ENCODE data around the gene KRT3. TPM values are rescaled to one million over a fixed set of nuclear protein-coding genes. Genes with fewer than 3 reads are reported as not detected.

Gene KRT3
- total RNA-seq, 2 donors from 2014 or later = not detected

DNA sequence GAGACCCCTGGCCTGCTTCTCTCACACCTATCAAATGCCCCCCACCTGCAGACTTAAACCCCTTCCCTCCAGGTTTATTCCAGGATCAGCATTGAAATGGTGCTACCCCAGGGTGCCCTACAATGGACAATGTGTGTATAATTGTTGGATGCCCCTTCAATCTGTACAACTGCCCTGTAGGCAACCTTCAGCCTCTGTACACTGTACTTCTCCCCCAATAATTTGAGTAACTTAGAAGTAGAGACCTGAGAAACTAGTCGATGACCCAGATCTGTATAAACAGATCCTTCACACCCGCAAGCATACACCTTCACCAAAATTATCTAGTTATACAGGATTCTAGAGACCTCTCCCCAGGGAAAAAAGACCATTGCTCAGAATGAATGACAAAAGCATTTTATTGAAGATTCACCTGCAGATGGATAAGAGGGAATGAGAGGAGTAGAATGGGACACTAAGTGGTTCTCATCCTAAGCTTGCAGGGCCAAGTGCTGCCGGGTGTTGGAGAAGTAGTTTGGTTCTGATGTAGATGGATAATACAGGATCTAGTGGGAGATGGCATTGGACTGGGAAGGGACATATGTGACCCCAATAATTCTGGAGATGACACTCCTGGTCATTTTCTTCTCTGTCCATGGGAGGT is 10.4 kb upstream of the KRT3 start:
- no peaks in the 10 kb centered on the region for H3K36me3 Mint-ChIP-seq (ENCODE audit: insufficient read depth in 2 of 2)
- DNase-seq (no peak), ATAC-seq (replicated peaks in 1 of 2) (no peak)
- no peaks in the 10 kb centered on the region for H3K27me3 Mint-ChIP-seq (ENCODE audit: low read depth)
- H3K4me3 Mint-ChIP-seq = no peak overlapping the region
- no peaks in the 10 kb centered on the region for H3K9me3 Mint-ChIP-seq
- H3K27ac Mint-ChIP-seq = no peak overlapping the region
- H3K4me1 Mint-ChIP-seq (ENCODE audit: low read depth) = no peaks in the 10 kb centered on the region

- no peak for ATAC-seq (replicated peaks in 1 of 2)
Measured at GRCh38 chr12:52805739-52806138, 9.8 kb upstream of the KRT3 start.

DNA sequence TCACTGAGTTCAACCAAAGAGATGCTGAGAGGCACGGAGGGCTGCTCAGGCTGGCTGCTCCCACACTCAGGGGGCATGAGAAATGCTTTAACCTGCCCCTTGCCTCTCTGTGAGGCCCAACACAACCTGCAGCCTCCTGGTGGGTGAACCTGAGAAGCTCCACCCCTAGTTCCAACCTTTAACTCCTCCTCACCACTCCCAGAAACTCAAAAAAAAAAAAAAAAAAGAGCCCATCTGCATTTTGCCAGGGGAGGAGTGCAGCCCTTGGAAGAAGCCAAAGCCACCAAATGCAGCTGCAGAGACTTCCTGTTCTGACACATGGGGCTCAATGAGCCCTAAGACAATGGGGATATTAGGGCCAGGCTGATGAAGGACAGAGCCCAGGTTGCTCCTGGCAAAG is 9.1 kb upstream of the KRT3 start:
- no peaks in the 10 kb centered on the region for H3K4me1 Mint-ChIP-seq (ENCODE audit: low read depth)
- no peak overlapping the region for H3K27ac Mint-ChIP-seq
- no peaks in the 10 kb centered on the region for H3K36me3 Mint-ChIP-seq (ENCODE audit: insufficient read depth in 2 of 2)
- no peaks in the 10 kb centered on the region for H3K9me3 Mint-ChIP-seq
- H3K4me3 Mint-ChIP-seq = no peak overlapping the region
- H3K27me3 Mint-ChIP-seq (ENCODE audit: low read depth) = no peaks in the 10 kb centered on the region
- DNase-seq = no peak
- ATAC-seq (replicated peaks in 1 of 2) = no peak

More at GRCh38 chr12:52805739-52806138, 9.8 kb upstream of the KRT3 start:
- Mint-ChIP-seq H3K9me3 (no peaks in the 10 kb centered on the region), H3K4me3 (no peak overlapping the region), H3K27me3 (ENCODE audit: low read depth) (no peaks in the 10 kb centered on the region), H3K27ac (no peak overlapping the region), H3K36me3 (ENCODE audit: insufficient read depth in 2 of 2) (no peaks in the 10 kb centered on the region), H3K4me1 (ENCODE audit: low read depth) (no peaks in the 10 kb centered on the region)
- no peak for DNase-seq

DNA sequence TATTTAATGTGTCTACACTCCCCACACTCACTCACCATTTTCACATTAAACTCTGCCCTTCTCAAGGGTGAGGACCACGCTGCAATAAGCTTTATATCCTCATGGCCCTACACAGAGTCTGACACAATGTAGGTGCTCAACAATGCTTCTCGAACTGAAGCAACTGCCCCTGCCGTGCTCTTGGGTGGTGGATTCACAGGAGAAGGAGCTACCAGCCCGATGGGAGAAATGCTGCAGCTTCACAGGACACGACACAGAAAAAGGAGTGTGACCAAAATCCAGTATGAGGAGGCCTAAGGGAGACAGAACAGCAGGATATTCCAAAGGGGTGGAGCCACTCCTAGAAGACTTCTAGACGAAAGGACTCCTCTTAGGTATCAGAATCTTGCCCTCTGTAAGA is 6.5 kb upstream of the KRT3 start:
- Mint-ChIP-seq H3K27ac (no peak overlapping the region), H3K4me3 (no peak overlapping the region), H3K9me3 (no peaks in the 10 kb centered on the region), H3K36me3 (ENCODE audit: insufficient read depth in 2 of 2) (no peaks in the 10 kb centered on the region), H3K27me3 (ENCODE audit: low read depth) (no peaks in the 10 kb centered on the region), H3K4me1 (ENCODE audit: low read depth) (no peaks in the 10 kb centered on the region)
- ATAC-seq (replicated peaks in 1 of 2) (no peak), DNase-seq (no peak)

DNA sequence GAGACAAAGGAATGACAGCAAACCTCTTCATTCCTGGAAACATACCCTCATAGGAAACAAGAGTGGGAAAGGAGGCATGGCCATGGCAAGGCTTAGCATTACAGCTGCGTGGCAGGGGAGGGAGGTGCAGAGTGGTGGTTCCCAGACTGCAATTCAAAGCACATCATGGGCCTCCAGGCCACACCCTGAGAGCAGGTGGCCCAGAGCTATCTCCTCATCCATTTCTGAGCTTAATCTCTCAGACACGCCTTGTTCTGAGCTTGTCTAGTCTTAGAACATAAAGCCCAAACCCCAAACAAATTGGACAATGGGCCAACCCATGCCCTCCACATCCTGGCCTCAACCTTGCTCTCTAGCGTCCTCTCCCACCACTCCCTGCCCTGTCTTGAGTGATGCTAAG is 5.9 kb upstream of the KRT3 start:
- DNase-seq (no peak), ATAC-seq (replicated peaks in 1 of 2) (no peak)
- no peaks in the 10 kb centered on the region for H3K36me3 Mint-ChIP-seq (ENCODE audit: insufficient read depth in 2 of 2)
- no peak overlapping the region for H3K4me3 Mint-ChIP-seq
- no peaks in the 10 kb centered on the region for H3K4me1 Mint-ChIP-seq (ENCODE audit: low read depth)
- no peak overlapping the region for H3K27ac Mint-ChIP-seq
- no peaks in the 10 kb centered on the region for H3K9me3 Mint-ChIP-seq
- H3K27me3 Mint-ChIP-seq (ENCODE audit: low read depth) = no peaks in the 10 kb centered on the region

DNA sequence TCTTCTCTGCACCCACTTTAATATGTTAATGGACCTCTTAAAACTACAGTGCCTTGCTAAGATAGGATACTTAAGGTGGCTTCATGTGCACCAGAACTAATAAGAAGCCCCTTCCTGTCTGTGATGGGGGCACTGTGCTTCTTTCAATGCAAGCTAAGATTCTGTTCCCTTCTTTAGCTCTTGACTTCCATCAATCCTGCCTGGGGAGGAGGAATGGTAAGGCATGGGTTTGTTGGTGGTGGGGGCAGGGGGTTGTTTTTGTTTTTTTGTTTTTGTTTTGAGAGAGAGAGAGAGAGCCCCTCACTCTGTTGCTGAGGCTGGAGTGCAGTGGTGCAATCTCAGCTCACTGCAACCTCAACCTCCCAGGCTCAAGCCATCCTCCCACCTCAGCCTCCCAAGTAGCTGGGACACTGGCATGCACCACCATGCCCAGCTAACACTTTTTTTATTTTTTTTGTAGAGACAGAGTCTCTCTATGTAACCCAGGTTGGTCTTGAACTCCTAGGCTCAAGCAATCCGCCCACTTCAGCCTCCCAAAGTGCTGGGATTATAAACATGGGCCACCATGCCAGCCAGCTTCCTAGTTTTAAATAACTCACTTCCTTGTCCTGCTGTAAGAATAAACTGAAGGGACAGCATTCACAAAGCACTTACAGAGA is 4.5 kb upstream of the KRT3 start:
- no peaks in the 10 kb centered on the region for H3K27me3 Mint-ChIP-seq (ENCODE audit: low read depth)
- H3K4me1 Mint-ChIP-seq (ENCODE audit: low read depth) = no peaks in the 10 kb centered on the region
- H3K9me3 Mint-ChIP-seq = no peaks in the 10 kb centered on the region
- no peak overlapping the region for H3K4me3 Mint-ChIP-seq
- no peaks in the 10 kb centered on the region for H3K36me3 Mint-ChIP-seq (ENCODE audit: insufficient read depth in 2 of 2)
- no peak for ATAC-seq (replicated peaks in 1 of 2)
- no peak for DNase-seq
- no peak overlapping the region for H3K27ac Mint-ChIP-seq

DNA sequence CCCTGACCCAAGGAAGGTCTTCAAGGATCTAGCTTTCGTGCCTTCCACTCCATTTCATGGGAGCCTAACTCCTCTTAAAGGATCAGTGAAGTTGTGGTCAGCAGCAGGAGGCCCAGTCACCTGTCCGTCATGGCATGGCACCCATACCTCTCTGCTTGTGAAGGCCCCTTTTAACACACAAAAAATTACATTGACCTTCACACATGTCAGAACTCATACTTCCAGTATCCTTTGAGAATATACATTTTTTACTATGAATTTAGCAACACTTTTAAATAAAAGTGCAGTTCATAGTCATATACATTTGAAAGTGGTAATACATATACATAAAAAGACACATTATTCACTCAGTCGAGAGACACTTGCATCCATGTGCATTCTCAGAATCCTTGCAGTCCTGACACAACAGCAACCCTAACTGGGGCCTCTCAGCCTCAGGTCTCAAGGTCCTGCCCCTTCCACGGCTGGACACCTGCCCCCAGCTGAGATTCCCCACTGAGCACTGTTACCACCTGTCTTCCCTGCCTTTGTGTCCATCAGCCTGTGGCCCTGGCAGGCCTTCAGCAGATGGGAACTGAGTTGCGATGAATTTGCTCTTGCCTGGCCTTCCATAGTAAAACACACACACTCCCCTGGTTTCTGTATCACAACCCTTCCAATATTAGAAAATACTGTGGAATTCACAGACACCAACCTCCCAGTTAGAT is 3.7 kb upstream of the KRT3 start:
- Mint-ChIP-seq H3K4me3 (no peak overlapping the region), H3K9me3 (no peaks in the 10 kb centered on the region), H3K27ac (no peak overlapping the region), H3K4me1 (ENCODE audit: low read depth) (peaks cover 3% of the 10 kb centered on the region), H3K36me3 (ENCODE audit: insufficient read depth in 2 of 2) (no peaks in the 10 kb centered on the region), H3K27me3 (ENCODE audit: low read depth) (no peaks in the 10 kb centered on the region)
- ATAC-seq (replicated peaks in 1 of 2) = no peak
- no peak for DNase-seq

DNA sequence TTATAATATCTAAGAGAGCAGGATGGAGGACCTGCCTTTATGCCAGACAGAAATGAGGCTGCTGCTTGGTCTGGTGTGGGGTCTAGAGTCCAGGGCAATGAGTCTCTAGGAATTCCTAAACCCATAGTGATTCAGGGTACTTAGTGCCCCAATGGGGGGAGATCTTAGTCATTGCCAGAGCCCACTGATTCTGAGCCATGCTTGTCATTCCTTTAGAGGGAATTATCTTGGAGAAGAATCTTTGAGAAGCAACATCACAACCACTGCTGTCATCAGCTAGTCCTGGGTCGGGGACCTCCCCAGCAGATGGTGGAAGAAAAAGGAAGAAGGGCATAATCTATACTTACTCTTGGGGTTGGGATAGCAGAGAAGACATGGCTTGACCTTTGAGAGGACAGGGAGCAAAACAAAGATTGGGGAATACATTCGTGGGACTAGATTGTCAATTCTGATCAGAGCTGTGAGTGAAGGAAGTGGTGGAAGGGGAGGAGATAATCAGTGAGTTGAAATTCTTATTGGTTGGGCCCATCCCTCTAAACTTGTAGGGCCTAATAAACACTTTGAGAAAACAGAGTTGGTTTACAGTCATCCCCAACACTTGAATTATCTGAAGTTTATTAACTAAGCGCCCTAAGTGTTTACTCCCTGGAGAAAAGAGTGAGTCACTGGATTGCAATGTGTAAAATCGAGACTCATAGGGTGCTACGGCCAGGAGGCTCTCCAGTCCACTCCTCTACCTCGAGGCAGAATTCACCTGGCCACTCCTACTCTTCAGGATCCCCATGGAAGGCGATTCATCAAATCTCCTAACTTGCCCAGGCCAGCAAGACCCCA is 3.0 kb upstream of the KRT3 start:
- DNase-seq (no peak), ATAC-seq (replicated peaks in 1 of 2) (no peak)
- H3K27me3 Mint-ChIP-seq (ENCODE audit: low read depth) = no peaks in the 10 kb centered on the region
- no peaks in the 10 kb centered on the region for H3K9me3 Mint-ChIP-seq
- H3K4me3 Mint-ChIP-seq = no peak overlapping the region
- no peaks in the 10 kb centered on the region for H3K36me3 Mint-ChIP-seq (ENCODE audit: insufficient read depth in 2 of 2)
- no peak overlapping the region for H3K27ac Mint-ChIP-seq
- peaks cover 10% of the 10 kb centered on the region for H3K4me1 Mint-ChIP-seq (ENCODE audit: low read depth)

DNA sequence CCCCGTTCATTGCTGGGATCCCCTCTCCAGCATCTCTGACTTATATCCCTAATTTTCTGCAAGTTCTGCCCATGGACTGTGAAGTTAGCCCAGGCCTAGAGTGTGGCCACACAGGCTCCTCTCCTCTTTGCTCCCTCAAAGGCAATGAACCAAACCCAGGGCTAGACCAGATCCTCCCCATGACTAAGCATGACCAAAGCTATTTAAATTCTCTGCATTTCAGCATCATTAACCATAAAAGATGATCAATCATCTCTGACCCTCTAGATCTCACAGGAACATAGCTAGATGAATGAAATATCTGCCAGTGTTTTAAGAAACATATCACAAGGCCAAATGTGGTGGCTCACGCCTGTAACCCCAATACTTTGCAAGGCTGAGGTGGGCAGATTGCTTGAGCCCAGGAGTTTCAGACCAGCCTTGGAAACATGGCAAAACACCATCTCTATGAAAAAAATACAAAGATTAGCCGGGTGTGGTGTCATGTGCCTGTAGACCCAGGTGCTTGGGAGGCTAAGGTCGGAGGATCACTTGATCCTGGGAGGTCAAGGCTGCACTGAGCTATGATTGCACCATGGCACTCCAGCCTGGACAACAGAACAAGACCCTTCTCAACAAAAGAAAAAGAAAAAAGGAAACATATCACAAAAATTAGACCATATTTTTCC is 2.2 kb upstream of the KRT3 start:
- Mint-ChIP-seq H3K4me1 (ENCODE audit: low read depth) (peaks cover 18% of the 10 kb centered on the region), H3K27ac (no peak overlapping the region), H3K4me3 (no peak overlapping the region), H3K9me3 (no peaks in the 10 kb centered on the region), H3K27me3 (ENCODE audit: low read depth) (no peaks in the 10 kb centered on the region), H3K36me3 (ENCODE audit: insufficient read depth in 2 of 2) (no peaks in the 10 kb centered on the region)
- ATAC-seq (replicated peaks in 1 of 2) (no peak), DNase-seq (no peak)

GRCh38 chr12:52797529-52797894 is 1.6 kb upstream of the KRT3 start:
- H3K9me3 Mint-ChIP-seq = no peaks in the 10 kb centered on the region
- H3K4me1 Mint-ChIP-seq (ENCODE audit: low read depth) = peaks cover 24% of the 10 kb centered on the region
- H3K27me3 Mint-ChIP-seq (ENCODE audit: low read depth) = no peaks in the 10 kb centered on the region
- H3K27ac Mint-ChIP-seq = no peak overlapping the region
- DNase-seq = no peak
- no peaks in the 10 kb centered on the region for H3K36me3 Mint-ChIP-seq (ENCODE audit: insufficient read depth in 2 of 2)
- no peak overlapping the region for H3K4me3 Mint-ChIP-seq
- ATAC-seq (replicated peaks in 1 of 2) = no peak

DNA sequence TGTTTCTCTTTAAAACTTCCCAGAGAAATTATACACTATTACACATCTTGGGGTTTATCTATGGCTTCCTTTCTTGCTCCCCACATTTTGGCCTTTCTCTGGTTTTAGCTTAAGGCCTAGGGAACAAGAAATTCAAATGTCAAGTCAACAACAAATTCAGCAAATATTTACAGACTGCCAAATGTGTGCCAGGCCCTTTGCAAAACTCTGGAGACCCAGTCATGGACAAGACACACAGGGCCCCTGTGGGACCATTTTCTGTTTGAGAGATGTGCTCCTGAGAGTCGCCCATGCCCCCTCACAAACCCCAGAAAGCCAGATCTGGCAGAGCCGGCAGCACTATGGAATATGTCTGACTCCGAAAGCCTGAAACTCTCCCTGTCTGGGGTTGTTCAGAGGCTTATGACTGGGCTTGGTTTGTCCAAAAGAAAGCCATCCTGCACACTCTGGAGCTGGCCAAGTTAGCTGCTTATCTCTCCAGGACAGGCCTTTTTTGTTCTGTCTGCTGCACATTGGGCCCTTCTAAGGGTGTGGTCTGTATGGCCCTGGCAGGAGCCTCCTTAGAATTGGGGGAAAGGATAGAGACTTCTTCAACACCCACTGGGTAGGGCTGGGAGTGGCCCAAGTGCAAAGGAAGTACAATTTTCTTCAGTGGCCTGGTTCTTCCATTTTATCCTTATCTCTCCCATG is 1.1 kb upstream of the KRT3 start:
- Mint-ChIP-seq H3K9me3 (no peaks in the 10 kb centered on the region), H3K27ac (no peak overlapping the region), H3K36me3 (ENCODE audit: insufficient read depth in 2 of 2) (no peaks in the 10 kb centered on the region), H3K27me3 (ENCODE audit: low read depth) (peaks cover under 1% of the 10 kb centered on the region), H3K4me3 (no peak overlapping the region), H3K4me1 (ENCODE audit: low read depth) (peaks cover 29% of the 10 kb centered on the region)
- DNase-seq (no peak), ATAC-seq (replicated peaks in 1 of 2) (no peak)

- DNase-seq (no peak), ATAC-seq (replicated peaks in 1 of 2) (no peak)
- no peak overlapping the region for H3K4me3 Mint-ChIP-seq
- H3K27ac Mint-ChIP-seq = no peak overlapping the region
- H3K27me3 Mint-ChIP-seq (ENCODE audit: low read depth) = peaks cover 6% of the 10 kb centered on the region
- no peaks in the 10 kb centered on the region for H3K36me3 Mint-ChIP-seq (ENCODE audit: insufficient read depth in 2 of 2)
- H3K9me3 Mint-ChIP-seq = no peaks in the 10 kb centered on the region
- peaks cover 35% of the 10 kb centered on the region for H3K4me1 Mint-ChIP-seq (ENCODE audit: low read depth)
Measured at GRCh38 chr12:52796429-52796794, 495 bp upstream of the KRT3 start.
